DOHH2 (cell line): ENCODE measurements around the gene PTPRN2.

Source experiments
- CTCF ChIP-seq: fragments of 200-600 bp; sonication (generic); IDR thresholded peaks from one replicate; pipeline ENCODE4 v1.5.1; 2014; ENCODE audit warnings: antibody characterized with exemption, mild to moderate bottlenecking, low read depth, low read length; ENCODE audit not compliant: poor library complexity, severe bottlenecking
- EZH2phosphoT487 ChIP-seq: fragments of 200-600 bp; sonication (generic); IDR thresholded peaks from 2 replicates; pipeline ENCODE4 v1.6.1; 2017; ENCODE audit warnings: borderline replicate concordance, mild to moderate bottlenecking, antibody characterized with exemption, low read length, moderate library complexity, mixed read lengths

GRCh38 chr7:158192184-158192835 is 395.3 kb downstream of the PTPRN2 start:
- TF ChIP-seq CTCF (no peak), EZH2phosphoT487 (no peak)
